Ishikawa (cell line): ENCODE measurements around the gene FAM171A2.
A peak's percentile ranks its signal among the peaks of the same experiment; 100 is the strongest.

Experiments used
- CEBPB ChIP-seq: IDR thresholded peaks from 2 replicates; pipeline ENCODE4 v1.6.1; 2012
- CREB1 ChIP-seq: IDR thresholded peaks from 2 replicates; pipeline ENCODE4 v1.6.1; 2012; ENCODE audit warnings: low read depth
- EGR1 ChIP-seq: IDR thresholded peaks from 2 replicates; pipeline ENCODE4 v1.6.1; 2012
- EP300 ChIP-seq: IDR thresholded peaks from 2 replicates; pipeline ENCODE4 v1.6.1; 2012; ENCODE audit warnings: borderline replicate concordance
- FOXM1 ChIP-seq: IDR thresholded peaks from 2 replicates; pipeline ENCODE4 v1.6.1; 2012; ENCODE audit warnings: low read depth, borderline replicate concordance
- NFIC ChIP-seq: IDR thresholded peaks from 2 replicates; pipeline ENCODE4 v1.6.1; 2012
- RAD21 ChIP-seq: IDR thresholded peaks from 2 replicates; pipeline ENCODE4 v1.6.1; 2012; ENCODE audit warnings: low read depth
- TAF1 ChIP-seq: IDR thresholded peaks from 2 replicates; pipeline ENCODE4 v1.6.1; 2012; ENCODE audit warnings: low read depth, mild to moderate bottlenecking
- TCF12 ChIP-seq: IDR thresholded peaks from 2 replicates; pipeline ENCODE4 v1.6.1; 2012; ENCODE audit warnings: low read depth
- TEAD4 ChIP-seq: IDR thresholded peaks from 2 replicates; pipeline ENCODE4 v1.6.1; 2012
- YY1 ChIP-seq: IDR thresholded peaks from 2 replicates; pipeline ENCODE4 v1.6.1; 2012; ENCODE audit warnings: low read depth
- ZBTB7A ChIP-seq: IDR thresholded peaks from 2 replicates; pipeline ENCODE4 v1.6.1; 2012; ENCODE audit warnings: low read depth
- TF ChIP-seq, protein P1 (sequence below): IDR thresholded peaks from 2 replicates; pipeline ENCODE4 v1.6.1; 2012
- TF ChIP-seq, protein P2 (sequence below): IDR thresholded peaks from 2 replicates; pipeline ENCODE4 v1.6.1; 2012
- TF ChIP-seq, protein P3 (sequence below): IDR thresholded peaks from 2 replicates; pipeline ENCODE4 v1.6.1; 2012; ENCODE audit warnings: low read depth, mild to moderate bottlenecking

Gene FAM171A2

DNA sequence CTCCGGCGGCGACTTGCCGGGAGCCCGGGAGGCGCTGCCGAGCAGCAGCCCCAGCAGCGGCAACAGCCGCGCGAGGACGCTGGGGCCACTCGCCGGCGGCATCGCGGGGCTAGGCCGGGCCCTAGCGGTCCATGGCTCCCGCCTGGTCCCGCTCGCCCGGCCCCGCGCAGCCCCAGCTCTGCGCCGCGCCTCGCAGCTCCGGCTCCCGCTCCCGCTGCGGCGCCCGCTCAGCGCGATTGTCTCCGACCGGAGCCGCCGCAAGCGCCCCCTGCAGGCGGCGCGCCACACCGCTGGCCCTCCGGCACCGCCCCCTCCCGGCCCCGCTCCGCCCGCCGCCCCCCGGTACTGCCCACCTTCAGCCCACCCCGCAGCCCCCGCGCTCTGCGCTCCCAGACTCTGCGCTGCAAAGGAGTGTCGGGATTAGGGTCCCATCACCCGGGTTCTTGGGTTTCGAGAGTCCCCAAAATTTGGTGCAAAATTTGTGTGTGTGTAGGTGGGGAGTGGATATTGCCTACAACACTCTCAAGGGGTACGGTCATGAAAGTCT is at the start of gene FAM171A2:
Gene FAM171A2 (minus strand): TSS at position 241 of the 547 bp plus-strand sequence. CDS start 139 bp downstream, at position 102.
- TF ChIP-seq RAD21 (peak; percentile 18; the same call in 1 of the 2 replicates), YY1 (no peak), EGR1 (no peak), ZBTB7A (peak; percentile 94)
- TF ChIP-seq, protein P1, sequence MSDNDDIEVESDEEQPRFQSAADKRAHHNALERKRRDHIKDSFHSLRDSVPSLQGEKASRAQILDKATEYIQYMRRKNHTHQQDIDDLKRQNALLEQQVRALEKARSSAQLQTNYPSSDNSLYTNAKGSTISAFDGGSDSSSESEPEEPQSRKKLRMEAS = peak; percentile 60; the same call in 1 of the 2 replicates

DNA sequence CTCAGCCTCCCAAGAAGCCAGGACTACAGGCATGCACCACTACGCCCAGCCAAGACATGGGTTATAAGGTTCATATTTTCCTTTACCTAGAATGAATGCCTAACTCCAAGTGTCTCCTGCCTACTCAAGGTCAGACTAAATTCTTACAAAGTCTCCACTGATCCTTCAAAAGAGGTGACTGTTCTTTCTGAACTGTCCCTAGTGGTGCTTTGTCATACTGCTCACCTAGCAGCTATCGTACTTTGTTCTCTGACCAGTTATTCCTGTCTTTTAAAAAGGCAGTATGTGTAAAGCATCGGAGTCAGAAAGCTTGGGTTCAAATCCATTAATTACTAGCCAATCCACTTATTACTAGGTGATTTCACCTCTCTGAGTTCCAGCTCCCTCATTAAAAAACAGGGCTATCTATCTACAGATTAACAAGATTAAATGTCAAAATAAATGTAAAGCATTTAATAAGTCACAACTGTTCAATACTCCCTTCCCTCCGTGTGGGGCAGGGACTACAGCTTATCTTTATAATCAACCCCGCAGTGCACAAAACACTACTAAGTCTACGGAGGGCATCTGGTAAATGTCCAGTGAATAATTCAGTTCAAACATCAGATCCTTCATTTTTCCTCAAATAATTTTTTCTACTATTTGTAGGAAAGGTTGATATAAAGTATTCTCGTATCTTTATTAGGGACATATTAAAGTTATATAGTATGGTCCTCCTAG is 45.8 kb upstream of the FAM171A2 start:
- no peak for TF ChIP-seq ZBTB7A
- no peak for TF ChIP-seq CEBPB

DNA sequence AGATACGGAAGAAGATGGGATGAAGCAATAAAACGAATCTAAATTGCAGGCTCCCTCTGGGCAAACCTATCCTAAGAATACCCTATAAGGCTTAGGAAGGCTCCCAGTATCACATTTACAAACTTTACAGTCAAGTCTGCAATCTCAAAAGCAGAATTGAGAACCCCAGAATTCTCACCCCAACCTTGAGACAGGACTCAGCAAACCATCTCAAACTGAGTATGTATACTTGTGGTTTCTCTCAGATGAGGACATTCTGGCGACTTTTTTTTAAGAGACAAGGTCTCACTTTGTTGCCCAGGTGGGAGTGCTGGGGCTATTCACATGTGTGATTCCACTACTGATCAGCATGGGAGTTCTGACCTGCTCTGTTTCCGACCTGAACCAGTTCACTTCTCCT is 45.1 kb upstream of the FAM171A2 start:
- TF ChIP-seq, protein P1 = no peak
- TF ChIP-seq TAF1 = no peak
- TF ChIP-seq, protein P2, sequence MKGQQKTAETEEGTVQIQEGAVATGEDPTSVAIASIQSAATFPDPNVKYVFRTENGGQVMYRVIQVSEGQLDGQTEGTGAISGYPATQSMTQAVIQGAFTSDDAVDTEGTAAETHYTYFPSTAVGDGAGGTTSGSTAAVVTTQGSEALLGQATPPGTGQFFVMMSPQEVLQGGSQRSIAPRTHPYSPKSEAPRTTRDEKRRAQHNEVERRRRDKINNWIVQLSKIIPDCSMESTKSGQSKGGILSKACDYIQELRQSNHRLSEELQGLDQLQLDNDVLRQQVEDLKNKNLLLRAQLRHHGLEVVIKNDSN = no peak
- TF ChIP-seq ZBTB7A = no peak
- TF ChIP-seq EGR1 = no peak
- TF ChIP-seq TCF12 = no peak
- TF ChIP-seq, protein P3, sequence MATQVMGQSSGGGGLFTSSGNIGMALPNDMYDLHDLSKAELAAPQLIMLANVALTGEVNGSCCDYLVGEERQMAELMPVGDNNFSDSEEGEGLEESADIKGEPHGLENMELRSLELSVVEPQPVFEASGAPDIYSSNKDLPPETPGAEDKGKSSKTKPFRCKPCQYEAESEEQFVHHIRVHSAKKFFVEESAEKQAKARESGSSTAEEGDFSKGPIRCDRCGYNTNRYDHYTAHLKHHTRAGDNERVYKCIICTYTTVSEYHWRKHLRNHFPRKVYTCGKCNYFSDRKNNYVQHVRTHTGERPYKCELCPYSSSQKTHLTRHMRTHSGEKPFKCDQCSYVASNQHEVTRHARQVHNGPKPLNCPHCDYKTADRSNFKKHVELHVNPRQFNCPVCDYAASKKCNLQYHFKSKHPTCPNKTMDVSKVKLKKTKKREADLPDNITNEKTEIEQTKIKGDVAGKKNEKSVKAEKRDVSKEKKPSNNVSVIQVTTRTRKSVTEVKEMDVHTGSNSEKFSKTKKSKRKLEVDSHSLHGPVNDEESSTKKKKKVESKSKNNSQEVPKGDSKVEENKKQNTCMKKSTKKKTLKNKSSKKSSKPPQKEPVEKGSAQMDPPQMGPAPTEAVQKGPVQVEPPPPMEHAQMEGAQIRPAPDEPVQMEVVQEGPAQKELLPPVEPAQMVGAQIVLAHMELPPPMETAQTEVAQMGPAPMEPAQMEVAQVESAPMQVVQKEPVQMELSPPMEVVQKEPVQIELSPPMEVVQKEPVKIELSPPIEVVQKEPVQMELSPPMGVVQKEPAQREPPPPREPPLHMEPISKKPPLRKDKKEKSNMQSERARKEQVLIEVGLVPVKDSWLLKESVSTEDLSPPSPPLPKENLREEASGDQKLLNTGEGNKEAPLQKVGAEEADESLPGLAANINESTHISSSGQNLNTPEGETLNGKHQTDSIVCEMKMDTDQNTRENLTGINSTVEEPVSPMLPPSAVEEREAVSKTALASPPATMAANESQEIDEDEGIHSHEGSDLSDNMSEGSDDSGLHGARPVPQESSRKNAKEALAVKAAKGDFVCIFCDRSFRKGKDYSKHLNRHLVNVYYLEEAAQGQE = no peak
- no peak for TF ChIP-seq TEAD4
- TF ChIP-seq CEBPB = no peak
- no peak for TF ChIP-seq YY1
- no peak for TF ChIP-seq RAD21
- no peak for TF ChIP-seq CREB1
- no peak for TF ChIP-seq FOXM1

DNA sequence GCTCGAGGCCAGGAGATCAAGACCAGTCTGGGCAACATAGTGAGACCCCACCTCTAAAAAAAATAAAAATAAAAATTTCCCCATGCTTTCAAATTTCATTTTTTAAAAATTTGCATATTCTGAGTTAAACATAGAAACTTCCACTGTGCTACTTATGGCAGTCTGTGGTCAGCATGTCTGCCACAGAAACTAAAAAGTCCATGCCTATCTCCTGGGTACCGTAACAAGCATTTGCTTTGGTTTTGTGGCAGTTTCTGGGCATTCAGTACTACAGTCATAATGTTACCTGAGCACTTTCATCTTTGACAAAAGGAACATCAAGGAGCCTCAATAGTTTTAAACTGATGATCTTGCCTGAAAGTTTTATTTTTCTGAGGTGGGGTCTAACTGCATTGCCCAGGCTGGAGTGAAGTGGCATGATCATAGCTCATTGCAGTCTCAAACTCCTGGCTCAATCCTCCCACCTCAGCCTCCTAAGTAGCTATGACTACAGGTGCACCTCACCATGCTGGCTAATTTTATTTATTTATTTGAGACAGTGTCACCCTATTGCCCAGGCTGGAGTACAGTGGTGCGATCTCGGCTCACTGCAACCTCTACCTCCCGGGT is 39.0 kb upstream of the FAM171A2 start:
- TF ChIP-seq TEAD4 (no peak), FOXM1 (no peak), RAD21 (no peak), CREB1 (no peak), NFIC (no peak), CEBPB (no peak), TCF12 (no peak), ZBTB7A (no peak), EGR1 (no peak), YY1 (no peak), EP300 (no peak), TAF1 (no peak)
- TF ChIP-seq, protein P3 = no peak
- TF ChIP-seq, protein P1 = no peak
- TF ChIP-seq, protein P2 = no peak

DNA sequence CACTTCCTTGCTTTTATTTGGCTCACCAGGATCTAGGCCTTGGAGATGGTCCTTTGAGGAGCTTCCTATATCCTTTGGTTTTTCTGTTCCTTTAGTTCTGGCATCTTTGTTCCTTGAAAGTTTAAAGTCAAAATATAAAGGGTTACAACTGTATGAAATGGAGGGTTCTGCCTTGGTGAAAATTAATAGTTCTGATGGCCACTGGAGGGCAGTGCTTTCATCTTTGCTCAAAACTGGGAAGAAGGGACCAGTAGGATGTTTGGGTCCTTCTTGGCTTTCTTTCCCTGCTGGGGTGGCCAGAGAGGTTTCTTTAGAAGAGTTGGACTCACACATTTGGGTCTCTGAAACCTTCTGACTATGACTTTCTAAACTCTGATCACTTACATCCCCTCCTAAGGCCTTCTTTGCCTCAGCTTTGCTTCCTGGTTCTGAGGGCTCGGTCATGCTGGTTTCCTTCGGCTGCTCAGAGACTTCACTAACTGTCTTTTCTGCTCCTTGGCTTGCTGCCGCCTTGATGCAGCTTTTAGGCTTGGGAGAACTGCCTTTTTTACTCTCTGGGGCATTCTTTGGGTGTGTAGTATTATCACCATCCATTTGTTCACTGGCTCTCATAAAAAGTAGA is 36.7 kb upstream of the FAM171A2 start:
- TF ChIP-seq RAD21 (peak; percentile 37; the same call in 1 of the 2 replicates), ZBTB7A (no peak)
